Stimulated activated CD4-positive, alpha-beta T cell treated with anti-CD3 and anti-CD28 coated beads, TNF-alpha, amount 100 ng/mL, for 48 hours (primary cell): Measurements from ENCODE around the gene SFSWAP.

Experiments used
- DNase-seq, 3 donors: peaks; one replicate each; pipeline ENCODE4 v3.0.0-alpha.2; 2020; ENCODE audit warnings: low read depth in 3 of 3

The SFSWAP gene

GRCh38 chr12:131815131-131815530, 104.2 kb downstream of the SFSWAP start:
- DNase-seq: no peak

GRCh38 chr12:131816495-131816894, 105.6 kb downstream of the SFSWAP start:
- DNase-seq: no peak

GRCh38 chr12:131817241-131817640, 106.4 kb downstream of the SFSWAP start:
- no peak for DNase-seq

- no peak for DNase-seq
These were observed 108.1 kb downstream of the SFSWAP start for GRCh38 chr12:131818821-131819585.

GRCh38 chr12:131824450-131824849, 113.6 kb downstream of the SFSWAP start:
- DNase-seq: no peak

GRCh38 chr12:131825146-131825892, 114.4 kb downstream of the SFSWAP start:
- DNase-seq: no peak

GRCh38 chr12:131826097-131826928, 115.4 kb downstream of the SFSWAP start:
- DNase-seq: no peak

GRCh38 chr12:131827961-131828534, 117.2 kb downstream of the SFSWAP start, which contains the start of gene MMP17:
Gene MMP17 (plus strand): TSS chr12:131828393. CDS start chr12:131828495, 102 bp downstream.
- DNase-seq: no peak

- DNase-seq: no peak
These were observed 117.9 kb downstream of the SFSWAP start for GRCh38 chr12:131828671-131829355.

- no peak for DNase-seq
These were observed 118.5 kb downstream of the SFSWAP start for GRCh38 chr12:131829356-131829747.

- DNase-seq: no peak
These were observed 119.0 kb downstream of the SFSWAP start for GRCh38 chr12:131829791-131830334.

- DNase-seq: no peak
These were observed 119.5 kb downstream of the SFSWAP start for GRCh38 chr12:131830335-131830913.

- no peak for DNase-seq
These were observed 120.2 kb downstream of the SFSWAP start for GRCh38 chr12:131830914-131831571.

- DNase-seq: no peak
These were observed 120.7 kb downstream of the SFSWAP start for GRCh38 chr12:131831635-131832041.

GRCh38 chr12:131832321-131833231, 121.7 kb downstream of the SFSWAP start:
- DNase-seq: no peak

GRCh38 chr12:131833288-131833895, 122.5 kb downstream of the SFSWAP start:
- DNase-seq: no peak

- no peak for DNase-seq
These were observed 123.2 kb downstream of the SFSWAP start for GRCh38 chr12:131833896-131834641.
